Measurements from ENCODE around the gene CFAP299. TPM values are rescaled to one million over a fixed set of nuclear protein-coding genes. Genes with fewer than 3 reads are reported as not detected.

Gene CFAP299
- total RNA-seq, 1 experiment from 2014 or later: not detected

DNA sequence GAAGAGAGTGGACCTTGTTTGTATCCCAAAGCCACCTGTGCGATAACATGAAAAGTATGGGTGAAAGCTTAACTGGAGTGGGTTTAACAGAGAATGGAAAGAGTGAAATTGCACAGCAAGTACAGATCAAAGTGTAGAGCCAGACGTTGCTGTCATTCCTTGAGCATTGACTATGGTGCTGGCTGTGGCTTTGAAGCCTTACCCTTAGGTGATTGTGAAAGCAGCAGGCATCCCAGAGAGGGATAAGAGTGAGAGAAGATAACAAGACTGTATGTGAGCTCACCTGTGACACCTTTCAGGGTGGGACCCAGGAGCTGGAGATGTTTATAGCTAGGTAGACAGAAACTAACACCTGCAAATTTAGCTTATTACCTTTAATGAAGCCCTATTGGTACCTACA, 77.6 kb downstream of the CFAP299 start:
- intact Hi-C loops (cut with micrococcal nuclease): no loop called here
- no peak for DNase-seq (ENCODE audit: low read depth, low spot score)

More for the DNA sequence above, 77.6 kb downstream of the CFAP299 start:
- H2AFZ ChIP-seq (ENCODE audit: low read depth, low read length, poor library complexity, severe bottlenecking): no peak overlapping the region
- H3K9me2 ChIP-seq (ENCODE audit: insufficient read depth): no peaks in the 10 kb centered on the region
- H3K79me2 ChIP-seq (ENCODE audit: insufficient read depth, low read length): no peaks in the 10 kb centered on the region
- no TSS peak for BruUV-seq (replicated peaks)
- H3K27ac ChIP-seq (ENCODE audit: low read depth, low read length): no peak overlapping the region
- no peak overlapping the region for H3K4me3 ChIP-seq (replicated peaks in 1 of 2; ENCODE audit: low read depth in 1 of 2, low read length in 2 of 2)
- ChIA-PET RAD21 (ENCODE audit: low non-redundant PET in 1 of 2, low total read pairs in 2 of 2, uncharacterized antibody in 2 of 2, unreplicated experiment in 2 of 2) (no interaction called here), POLR2A (no interaction called here), CTCF (no interaction called here)
- peaks cover 36% of the 10 kb centered on the region for H3K27me3 ChIP-seq (ENCODE audit: insufficient read depth, low read length)
- no peaks in the 10 kb centered on the region for H3K4me1 ChIP-seq (ENCODE audit: control insufficient read depth in 1 of 2, insufficient read depth in 2 of 2, low read length in 2 of 2)
- H4K20me1 ChIP-seq (ENCODE audit: insufficient read depth): no peaks in the 10 kb centered on the region
- H3K4me2 ChIP-seq (ENCODE audit: low read length): no peak overlapping the region
- H3K36me3 ChIP-seq (ENCODE audit: control insufficient read depth in 1 of 2, insufficient read depth in 2 of 2, low read length in 2 of 2): no peaks in the 10 kb centered on the region
- no peak for ATAC-seq
- no peaks in the 10 kb centered on the region for H3K9me3 ChIP-seq (ENCODE audit: control insufficient read depth in 1 of 2, insufficient read depth in 1 of 2, low read depth in 1 of 2, low read length in 2 of 2)
- TF ChIP-seq SP1 (IDR thresholded peaks at IDR 0.05; ENCODE audit: low read depth) (no peak), SRF (IDR thresholded peaks at IDR 0.05; ENCODE audit: low read depth) (no peak), EGR1 (IDR thresholded peaks at IDR 0.05; ENCODE audit: low read depth) (no peak), RAD21 (IDR thresholded peaks at IDR 0.05; ENCODE audit: low read depth) (no peak), ELF1 (IDR thresholded peaks at IDR 0.05; ENCODE audit: borderline replicate concordance, low read depth) (no peak), CBX3 (IDR thresholded peaks at IDR 0.05; ENCODE audit: low read depth) (no peak), MAX (IDR thresholded peaks at IDR 0.05) (no peak), POLR2A (IDR thresholded peaks at IDR 0.05; ENCODE audit: borderline replicate concordance, extremely low read depth, insufficient read depth, insufficient read length) (no peak), YY1 (IDR thresholded peaks at IDR 0.05; ENCODE audit: extremely low read depth, insufficient replicate concordance, low read depth, low read length) (no peak), EZH2phosphoT487 (IDR thresholded peaks at IDR 0.05; ENCODE audit: borderline replicate concordance) (no peak), POLR2AphosphoS5 (IDR thresholded peaks at IDR 0.05; ENCODE audit: low read depth, low read length) (no peak), TCF7L2 (IDR thresholded peaks at IDR 0.05; ENCODE audit: borderline replicate concordance, extremely low read depth, insufficient read depth, insufficient read length) (no peak)
- TF ChIP-seq, protein P1, sequence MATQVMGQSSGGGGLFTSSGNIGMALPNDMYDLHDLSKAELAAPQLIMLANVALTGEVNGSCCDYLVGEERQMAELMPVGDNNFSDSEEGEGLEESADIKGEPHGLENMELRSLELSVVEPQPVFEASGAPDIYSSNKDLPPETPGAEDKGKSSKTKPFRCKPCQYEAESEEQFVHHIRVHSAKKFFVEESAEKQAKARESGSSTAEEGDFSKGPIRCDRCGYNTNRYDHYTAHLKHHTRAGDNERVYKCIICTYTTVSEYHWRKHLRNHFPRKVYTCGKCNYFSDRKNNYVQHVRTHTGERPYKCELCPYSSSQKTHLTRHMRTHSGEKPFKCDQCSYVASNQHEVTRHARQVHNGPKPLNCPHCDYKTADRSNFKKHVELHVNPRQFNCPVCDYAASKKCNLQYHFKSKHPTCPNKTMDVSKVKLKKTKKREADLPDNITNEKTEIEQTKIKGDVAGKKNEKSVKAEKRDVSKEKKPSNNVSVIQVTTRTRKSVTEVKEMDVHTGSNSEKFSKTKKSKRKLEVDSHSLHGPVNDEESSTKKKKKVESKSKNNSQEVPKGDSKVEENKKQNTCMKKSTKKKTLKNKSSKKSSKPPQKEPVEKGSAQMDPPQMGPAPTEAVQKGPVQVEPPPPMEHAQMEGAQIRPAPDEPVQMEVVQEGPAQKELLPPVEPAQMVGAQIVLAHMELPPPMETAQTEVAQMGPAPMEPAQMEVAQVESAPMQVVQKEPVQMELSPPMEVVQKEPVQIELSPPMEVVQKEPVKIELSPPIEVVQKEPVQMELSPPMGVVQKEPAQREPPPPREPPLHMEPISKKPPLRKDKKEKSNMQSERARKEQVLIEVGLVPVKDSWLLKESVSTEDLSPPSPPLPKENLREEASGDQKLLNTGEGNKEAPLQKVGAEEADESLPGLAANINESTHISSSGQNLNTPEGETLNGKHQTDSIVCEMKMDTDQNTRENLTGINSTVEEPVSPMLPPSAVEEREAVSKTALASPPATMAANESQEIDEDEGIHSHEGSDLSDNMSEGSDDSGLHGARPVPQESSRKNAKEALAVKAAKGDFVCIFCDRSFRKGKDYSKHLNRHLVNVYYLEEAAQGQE (IDR thresholded peaks at IDR 0.05; ENCODE audit: low read depth): no peak
- TF ChIP-seq, protein P2, sequence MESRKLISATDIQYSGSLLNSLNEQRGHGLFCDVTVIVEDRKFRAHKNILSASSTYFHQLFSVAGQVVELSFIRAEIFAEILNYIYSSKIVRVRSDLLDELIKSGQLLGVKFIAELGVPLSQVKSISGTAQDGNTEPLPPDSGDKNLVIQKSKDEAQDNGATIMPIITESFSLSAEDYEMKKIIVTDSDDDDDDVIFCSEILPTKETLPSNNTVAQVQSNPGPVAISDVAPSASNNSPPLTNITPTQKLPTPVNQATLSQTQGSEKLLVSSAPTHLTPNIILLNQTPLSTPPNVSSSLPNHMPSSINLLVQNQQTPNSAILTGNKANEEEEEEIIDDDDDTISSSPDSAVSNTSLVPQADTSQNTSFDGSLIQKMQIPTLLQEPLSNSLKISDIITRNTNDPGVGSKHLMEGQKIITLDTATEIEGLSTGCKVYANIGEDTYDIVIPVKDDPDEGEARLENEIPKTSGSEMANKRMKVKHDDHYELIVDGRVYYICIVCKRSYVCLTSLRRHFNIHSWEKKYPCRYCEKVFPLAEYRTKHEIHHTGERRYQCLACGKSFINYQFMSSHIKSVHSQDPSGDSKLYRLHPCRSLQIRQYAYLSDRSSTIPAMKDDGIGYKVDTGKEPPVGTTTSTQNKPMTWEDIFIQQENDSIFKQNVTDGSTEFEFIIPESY (IDR thresholded peaks at IDR 0.05; ENCODE audit: extremely low read depth, insufficient replicate concordance, low read length): no peak
- TF ChIP-seq, protein P3, sequence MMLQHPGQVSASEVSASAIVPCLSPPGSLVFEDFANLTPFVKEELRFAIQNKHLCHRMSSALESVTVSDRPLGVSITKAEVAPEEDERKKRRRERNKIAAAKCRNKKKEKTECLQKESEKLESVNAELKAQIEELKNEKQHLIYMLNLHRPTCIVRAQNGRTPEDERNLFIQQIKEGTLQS (IDR thresholded peaks at IDR 0.05): no peak
- H3K9ac ChIP-seq (ENCODE audit: low read length): no peak overlapping the region

Measured in HCT116 (cell line).